ENCODE data around the gene RAB27A.

GRCh38 chr15:55281517-55282228 is 7.9 kb downstream of the RAB27A start:
- TF ChIP-seq POLR2A (IDR thresholded peaks at IDR 0.05; ENCODE audit: low read length) = no peak
- no peak for TF ChIP-seq GATA1 (IDR thresholded peaks at IDR 0.05; ENCODE audit: low read depth, low read length)
